ENCODE results near the gene RAB33B.
"Not testable (repeated sequence)": the region's sequence is repeated elsewhere in the genome, so short reads cannot be mapped to it uniquely, and the experiment has no call there.

Gene RAB33B

GRCh38 chr4:139454111-139455045, at the start of gene RAB33B:
TSS of gene RAB33B (plus strand) at chr4:139454121. CDS start at chr4:139454196, 75 bp downstream.
- DNase-seq: no peak

GRCh38 chr4:139410312-139410711, 43.6 kb upstream of the RAB33B start:
- DNase-seq: no peak

- DNase-seq: not testable (repeated sequence)
Measured at GRCh38 chr4:139414671-139415210, 39.2 kb upstream of the RAB33B start.

DNA sequence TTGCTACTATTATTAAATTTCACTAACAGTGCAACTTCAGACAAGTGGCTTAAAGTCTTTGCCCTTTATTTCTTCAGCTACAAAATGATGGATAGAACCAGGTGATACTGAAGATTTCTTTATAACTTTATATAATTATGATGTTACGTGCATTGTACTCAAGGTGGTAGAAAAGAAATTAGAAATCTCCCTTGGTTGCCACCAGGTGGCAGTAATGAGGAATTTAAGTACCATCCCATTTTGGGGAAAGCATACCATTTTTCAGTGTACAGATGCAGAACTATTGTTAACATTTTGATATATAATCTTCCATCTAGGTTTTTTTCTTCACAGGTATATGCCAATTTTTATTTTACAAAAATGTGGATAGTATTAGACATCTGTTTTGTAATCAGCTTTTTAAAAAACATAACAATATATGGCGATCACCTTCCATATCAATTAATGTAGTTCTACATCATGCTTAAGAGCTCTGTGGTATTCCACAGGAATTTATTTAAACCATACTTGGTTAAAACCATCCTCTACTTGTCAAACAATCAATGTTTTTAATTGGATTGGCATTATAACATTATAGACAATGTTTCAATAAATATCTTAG, 37.7 kb upstream of the RAB33B start:
- peak; percentile 2 for DNase-seq

DNA sequence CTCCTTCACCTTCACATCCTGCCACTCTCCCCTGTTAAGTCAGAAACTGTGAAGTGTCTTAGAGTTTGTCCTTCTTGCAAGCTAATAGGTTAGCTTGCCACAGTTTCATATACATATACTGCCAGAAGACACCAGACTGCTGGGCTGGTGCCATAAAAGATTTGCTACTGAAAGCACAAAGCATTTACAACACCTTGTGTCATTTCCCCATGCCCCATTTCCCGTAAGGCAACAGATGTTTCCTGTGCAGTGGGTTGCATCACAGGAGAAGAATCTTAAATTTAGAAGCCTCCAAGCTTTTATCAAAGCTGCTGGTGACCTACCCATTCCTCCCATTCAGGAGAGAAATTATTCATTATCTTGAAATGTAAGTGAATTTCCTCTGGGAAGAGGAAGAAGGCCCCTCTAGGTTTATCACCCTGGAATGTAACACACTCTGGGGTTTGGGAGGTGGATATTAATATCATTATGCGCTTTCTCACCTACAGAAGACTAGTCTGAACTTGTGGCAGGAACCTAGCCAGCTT, 34.5 kb upstream of the RAB33B start:
- no peak for DNase-seq

DNA sequence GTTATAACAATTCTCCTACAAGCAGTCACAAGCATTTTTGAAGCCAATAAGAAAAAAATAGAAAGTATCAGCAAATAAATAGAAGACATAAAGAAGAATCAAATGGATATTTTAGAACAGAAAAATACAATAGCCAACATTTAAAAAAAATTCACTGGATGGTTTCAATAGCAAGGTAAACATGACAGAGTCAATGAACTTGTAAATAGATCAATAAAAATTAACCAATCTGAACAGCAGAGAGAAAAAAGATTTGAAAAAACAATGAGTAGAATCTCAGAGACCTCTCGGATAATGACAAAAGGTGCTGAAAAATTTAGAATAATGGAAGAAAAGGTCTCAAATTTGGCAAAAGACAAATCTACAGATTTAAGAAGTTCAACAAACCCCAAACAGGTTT, 33.3 kb upstream of the RAB33B start:
- DNase-seq: no peak

GRCh38 chr4:139436122-139436521, 17.8 kb upstream of the RAB33B start:
- DNase-seq: no peak

- no peak for DNase-seq
Measured at GRCh38 chr4:139438141-139438540, 15.8 kb upstream of the RAB33B start.

GRCh38 chr4:139441029-139441428, 12.9 kb upstream of the RAB33B start:
- DNase-seq: no peak

DNA sequence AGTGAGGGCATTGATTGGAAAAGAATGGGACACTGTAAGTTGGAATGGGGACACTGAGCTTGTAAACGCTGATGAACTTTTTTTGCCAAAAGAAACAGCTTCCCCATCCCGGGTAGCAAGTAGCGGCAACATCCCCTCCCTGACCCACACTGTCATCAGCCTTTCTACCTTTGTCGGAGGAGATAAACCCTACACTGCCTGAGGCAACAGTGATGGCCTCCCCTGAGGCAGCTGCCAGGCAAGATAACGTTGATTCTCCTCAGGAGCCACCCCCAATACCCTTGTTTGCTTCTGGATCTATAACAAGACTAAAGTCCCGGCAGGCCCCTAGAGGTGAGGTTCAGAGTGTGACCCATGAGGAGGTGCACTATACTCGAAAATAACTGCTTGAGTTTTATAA, 10.3 kb upstream of the RAB33B start:
- DNase-seq: no peak

DNA sequence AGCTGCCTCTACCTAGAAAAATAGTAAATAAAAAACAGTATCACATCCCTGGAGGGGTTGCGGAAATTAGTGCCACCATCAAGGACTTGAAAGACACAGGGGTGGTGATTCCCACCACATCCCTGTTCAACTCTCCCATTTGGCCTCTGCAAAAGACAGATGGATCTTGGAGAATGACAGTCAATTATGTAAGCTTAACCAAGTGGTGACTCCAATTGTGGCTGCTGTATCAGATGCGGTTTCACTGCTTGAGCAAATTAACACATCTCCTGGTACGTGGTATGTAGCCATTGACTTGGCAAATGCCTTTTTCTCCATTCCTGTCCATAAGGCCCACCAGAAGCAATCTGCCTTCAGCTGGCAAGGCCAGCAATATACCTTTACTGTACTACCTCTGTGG, 9.0 kb upstream of the RAB33B start:
- DNase-seq: not testable (repeated sequence)

DNA sequence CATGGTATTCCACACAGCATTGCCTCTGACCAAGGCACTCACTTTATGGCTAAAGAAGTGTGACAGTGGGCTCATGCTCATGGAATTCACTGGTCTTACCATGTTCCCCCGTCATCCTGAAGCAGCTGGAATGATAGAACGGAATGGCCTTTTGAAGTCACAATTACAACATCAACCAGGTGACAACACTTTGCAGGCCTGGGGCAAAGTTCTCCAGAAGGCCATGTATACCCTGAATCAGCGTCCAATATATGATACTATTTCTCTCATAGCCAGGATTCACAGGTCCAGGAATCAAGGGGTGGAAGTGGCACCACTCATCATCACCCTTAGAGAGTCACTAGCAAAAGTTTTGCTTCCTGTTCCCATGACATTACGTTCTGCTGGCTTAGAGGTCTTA, 6.8 kb upstream of the RAB33B start:
- DNase-seq: not testable (repeated sequence)

DNA sequence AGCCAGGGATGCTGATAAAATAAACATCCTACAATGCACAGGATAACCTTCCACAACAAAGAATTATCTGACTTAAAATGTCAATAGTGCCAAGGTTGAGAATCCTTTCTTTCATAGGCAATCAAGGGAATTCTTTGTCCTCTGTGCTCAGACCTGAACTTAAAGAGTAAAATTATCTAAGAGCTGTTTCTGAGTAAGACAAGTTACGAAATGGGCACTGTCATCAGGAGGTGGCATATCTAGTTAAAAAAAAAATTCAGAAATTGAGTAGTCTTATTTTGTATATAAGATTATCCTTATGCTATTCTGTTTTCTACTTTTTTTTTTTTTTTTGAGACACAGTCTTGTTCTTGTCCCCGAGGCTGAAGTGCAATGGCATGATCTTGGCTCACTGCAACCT, 3.3 kb upstream of the RAB33B start:
- DNase-seq: no peak

DNA sequence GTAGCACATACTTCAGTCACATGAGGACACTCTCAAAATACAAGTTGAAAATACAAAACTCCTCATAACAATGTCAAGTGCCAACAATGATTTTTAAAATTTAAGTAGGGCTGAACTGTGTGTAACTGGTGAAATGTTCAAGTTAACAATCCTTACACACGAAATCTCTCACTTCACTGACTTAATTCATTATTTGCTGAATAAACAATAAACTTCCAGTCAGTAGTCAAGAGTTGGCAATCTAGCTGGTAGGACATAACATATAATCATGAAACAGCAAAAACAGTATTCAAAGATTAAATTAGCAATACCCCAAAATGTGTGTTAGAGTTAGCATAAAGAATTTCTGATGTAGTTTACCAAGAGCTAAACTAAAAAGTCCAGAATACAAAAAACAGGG, 1.9 kb upstream of the RAB33B start:
- DNase-seq: no peak

DNA sequence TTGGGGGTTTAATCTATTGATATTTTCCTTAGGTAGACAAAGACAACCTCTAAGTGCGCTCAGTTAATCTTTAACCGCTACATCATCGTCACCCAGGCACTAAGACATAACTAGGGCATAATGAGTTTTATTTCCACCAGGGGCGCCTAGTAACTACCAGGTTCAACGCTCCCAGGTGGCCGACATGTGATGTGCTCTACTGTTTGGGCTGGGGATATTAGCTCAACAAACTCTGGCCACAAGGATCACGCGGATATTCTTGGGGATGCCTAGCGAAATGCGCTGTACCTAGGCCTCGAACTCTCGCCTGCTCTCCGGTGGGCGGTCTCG, 915 bp upstream of the RAB33B start:
- peak; percentile 31 for DNase-seq

- DNase-seq: peak; percentile 65
Measured at GRCh38 chr4:139453371-139454110, 380 bp upstream of the RAB33B start.

GRCh38 chr4:139455126-139455538, 1.2 kb downstream of the RAB33B start:
- no peak for DNase-seq

GRCh38 chr4:139457318-139457717, 3.4 kb downstream of the RAB33B start:
- DNase-seq: no peak

DNA sequence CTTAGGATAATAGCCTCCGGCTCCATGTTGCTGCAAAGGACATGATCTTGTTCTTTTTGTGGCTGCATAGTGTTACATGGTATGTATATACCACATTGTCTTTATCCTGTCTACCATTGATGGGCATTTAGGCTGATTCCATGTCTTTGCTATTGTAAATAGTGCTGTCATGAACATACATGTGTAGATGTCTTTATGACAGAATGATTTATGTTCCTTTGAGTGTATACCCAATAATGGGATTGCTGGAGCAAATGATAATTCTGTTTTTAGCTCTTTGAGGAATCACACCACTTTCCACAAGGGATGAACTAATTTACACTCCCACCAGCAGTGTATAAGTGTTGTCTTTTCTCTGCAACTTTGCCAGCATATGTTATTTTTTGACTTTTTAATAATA, 4.6 kb downstream of the RAB33B start:
- no peak for DNase-seq

DNA sequence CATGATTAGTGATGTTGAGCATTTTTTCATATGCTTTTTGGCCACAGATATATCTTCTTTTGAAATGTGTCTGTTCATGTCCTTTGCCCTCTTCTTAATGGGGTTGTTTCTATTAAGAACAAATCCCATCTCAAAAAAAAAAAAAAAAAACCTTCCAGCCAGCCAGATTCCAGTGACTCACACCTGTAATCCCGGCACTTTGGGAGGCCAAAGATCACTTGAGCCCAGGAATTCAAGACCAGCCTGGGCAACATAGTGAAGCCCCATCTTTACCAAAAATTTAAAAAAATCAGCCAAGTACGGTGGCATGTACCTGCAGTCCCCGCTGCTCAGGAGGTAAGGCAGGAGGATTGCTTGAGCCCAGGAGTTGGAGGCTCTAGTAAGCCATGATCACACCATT, 5.1 kb downstream of the RAB33B start:
- no peak for DNase-seq

GRCh38 chr4:139460565-139460964, 6.6 kb downstream of the RAB33B start:
- no peak for DNase-seq

DNA sequence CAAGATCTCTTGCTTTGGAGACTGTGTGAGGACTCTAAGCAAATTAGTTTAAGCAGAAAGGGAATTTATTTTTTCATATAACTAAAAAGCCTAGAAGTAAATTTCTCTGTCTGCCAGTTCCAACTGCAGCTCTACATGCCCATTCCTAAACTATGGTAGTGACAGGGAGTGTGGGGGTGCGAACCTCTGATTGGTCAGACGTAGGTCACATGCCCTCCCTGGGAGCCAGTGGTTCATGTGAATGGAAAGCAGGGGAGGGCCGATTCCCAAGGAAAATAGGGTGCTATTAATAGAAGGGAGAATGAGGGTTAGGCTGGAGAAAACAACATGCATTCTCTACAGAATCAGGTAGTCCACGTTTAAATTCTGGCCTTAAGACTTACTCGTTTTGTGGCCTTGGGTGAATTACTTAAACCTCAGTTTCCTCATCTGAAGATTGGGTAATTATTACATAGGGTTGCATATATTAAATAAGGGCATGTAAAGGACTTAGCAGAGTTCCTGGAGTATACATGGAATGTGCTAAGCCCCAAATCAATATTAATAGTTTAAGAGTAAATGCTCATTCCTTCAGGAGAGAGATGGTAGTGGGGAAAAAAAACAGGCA, 7.2 kb downstream of the RAB33B start:
- no peak for DNase-seq

- not testable (repeated sequence) for DNase-seq
Measured at GRCh38 chr4:139464512-139464911, 10.6 kb downstream of the RAB33B start.

Measured in SHP77 treated with DMSO at 0.1 percent for 48 hours (cell line).